Epithelial cell of esophagus (primary cell): Measurements from ENCODE around the gene TPST2.
A peak's percentile ranks its signal among the peaks of the same experiment; 100 is the strongest.

ENCODE experiments used
- DNase-seq: peaks from one replicate; pipeline ENCODE4 v3.0.0; 2010; ENCODE audit warnings: low read depth
- H3K4me3 ChIP-seq: 2 replicates; pipeline ENCODE4 v1.5.1; 2011; ENCODE audit warnings: mild to moderate bottlenecking, low read length, control low read depth
- CTCF ChIP-seq: IDR thresholded peaks from 2 replicates; pipeline ENCODE4 v1.5.1; 2011; ENCODE audit warnings: low read depth, mild to moderate bottlenecking, low read length, control low read depth, inconsistent platforms; ENCODE audit not compliant: insufficient read depth; ENCODE audit errors: missing control alignments

Gene TPST2

GRCh38 chr22:26573026-26573662 is 16.8 kb downstream of the TPST2 start:
- DNase-seq: no peak
- TF ChIP-seq CTCF: no peak
- H3K4me3 ChIP-seq: no peak overlapping the region

GRCh38 chr22:26570864-26571525 is 18.9 kb downstream of the TPST2 start:
- no peak for TF ChIP-seq CTCF
- H3K4me3 ChIP-seq: no peak overlapping the region
- no peak for DNase-seq

GRCh38 chr22:26570115-26570514 is 19.8 kb downstream of the TPST2 start:
- DNase-seq: no peak
- no peak overlapping the region for H3K4me3 ChIP-seq
- no peak for TF ChIP-seq CTCF

GRCh38 chr22:26568207-26568706 is 21.7 kb downstream of the TPST2 start:
- peak overlapping the region; percentile 10 for H3K4me3 ChIP-seq
- DNase-seq: peak; percentile 98

GRCh38 chr22:26567610-26568009 is 22.3 kb downstream of the TPST2 start:
- TF ChIP-seq CTCF: no peak
- no peak for DNase-seq
- no peak overlapping the region for H3K4me3 ChIP-seq

More at GRCh38 chr22:26568207-26568706, 21.7 kb downstream of the TPST2 start:
- TF ChIP-seq CTCF: no peak

- no peak for DNase-seq
- no peak for TF ChIP-seq CTCF
- no peak overlapping the region for H3K4me3 ChIP-seq
These were observed 22.9 kb downstream of the TPST2 start for GRCh38 chr22:26566994-26567393.
